K562 (cell line): ENCODE results near the gene SDR39U1. TPM values are rescaled to one million over a fixed set of nuclear protein-coding genes. Genes with fewer than 3 reads are reported as not detected.
"Not testable (repeated sequence)": the region's sequence is repeated elsewhere in the genome, so short reads cannot be mapped to it uniquely, and the experiment has no call there.

Source experiments
- ATAC-seq: fragments of 200-7000 bp; cut with Tn5 transposase; 3 replicates; pipeline ENCODE4 v1.9.1; 2020; ENCODE audit warnings: moderate library complexity
- BruUV-seq: library from RNA; stranded (reverse); fragments of 400-500 nt; replicated peaks from 2 replicates; lab custom pipeline; 2021; lab: Mats Ljungman, UMichigan
- CTCF ChIA-PET: fragments of 300-600 bp; formaldehyde crosslinking; extraction: SDS; loops from one replicate; lab custom pipeline; 2021; ENCODE audit warnings: low intra/inter-chr PET ratio; lab: Yijun Ruan, JAX
- POLR2A ChIA-PET: fragments of 300-600, 350-650 bp; sonication (Branson Sonifier 250); formaldehyde crosslinking; extraction: SDS; loops from one replicate; lab custom pipeline; 2021; ENCODE audit warnings: antibody characterized with exemption, inconsistent platforms; lab: Yijun Ruan, JAX
- DNase-seq, 4 experiments: peaks; one replicate each; pipeline versions ENCODE4 v3.0.0 to v3.0.0-alpha.2; 2011 to 2018; ENCODE audit warnings: low spot score in 3 of 4, mixed read lengths in 3 of 4; ENCODE audit errors: extremely low read depth in 1 of 4
- FAIRE-seq: peaks from 2 replicates; lab custom pipeline; 2011; peaks lifted over from hg19 to GRCh38; lab: Jason Lieb, UNC
- H2AFZ ChIP-seq: 2 replicates; pipeline ENCODE4 v1.6.0; 2011; ENCODE audit warnings: low read depth, low read length, control low read depth, inconsistent platforms
- H3K27ac ChIP-seq: fragments of 200-600 bp; 3 replicates; pipeline ENCODE4 v1.8.0; 2011; ENCODE audit warnings: low read depth, mild to moderate bottlenecking, control low read depth, inconsistent platforms, low read length, moderate library complexity, mixed read lengths; ENCODE audit errors: extremely low read depth
- H3K27me3 ChIP-seq, 2 experiments: fragments of 300-600 bp in 1 of 2; 2 replicates in 1 of 2; 3 replicates in 1 of 2; pipeline versions ENCODE4 v1.6.0 to v1.8.0; 2011; ENCODE audit warnings: inconsistent platforms in 2 of 2, low read length in 2 of 2, mild to moderate bottlenecking in 1 of 2, mixed read lengths in 1 of 2, moderate library complexity in 1 of 2; ENCODE audit not compliant: control insufficient read depth in 2 of 2, insufficient read depth in 2 of 2
- H3K36me3 ChIP-seq: fragments of 300-600 bp; 3 replicates; pipeline ENCODE4 v1.8.0; 2011; ENCODE audit warnings: mild to moderate bottlenecking, low read length, inconsistent platforms; ENCODE audit not compliant: control insufficient read depth, insufficient read depth
- H3K4me1 ChIP-seq, 2 experiments: fragments of 200-600 bp in 1 of 2; replicated peaks in 1 of 2; 2 replicates in 1 of 2; 3 replicates in 1 of 2; pipeline versions ENCODE4 v1.5.1 to v1.8.0; 2011; ENCODE audit warnings: inconsistent platforms in 2 of 2, low read length in 2 of 2, mild to moderate bottlenecking in 1 of 2, mixed read lengths in 1 of 2, moderate library complexity in 1 of 2; ENCODE audit not compliant: control insufficient read depth in 2 of 2, insufficient read depth in 2 of 2
- H3K4me2 ChIP-seq: 2 replicates; pipeline ENCODE4 v1.6.1; 2011; ENCODE audit warnings: low read length, control low read depth, inconsistent platforms, mixed read lengths; ENCODE audit not compliant: insufficient read depth
- H3K4me3 ChIP-seq: fragments of 200-600 bp; sonication (generic), shearing (Covaris generic); 2 replicates; pipeline ENCODE4 v1.5.1; 2016; ENCODE audit warnings: control low read depth, inconsistent platforms
- H3K79me2 ChIP-seq: fragments of 200-600 bp; 3 replicates; pipeline ENCODE4 v1.8.0; 2011; ENCODE audit warnings: low read length, inconsistent platforms; ENCODE audit not compliant: control insufficient read depth, insufficient read depth
- H3K9ac ChIP-seq, 2 experiments: 2 replicates each; pipeline versions ENCODE4 v1.6.0 to v1.6.1; 2011; ENCODE audit warnings: low read depth in 2 of 2, low read length in 2 of 2, control low read depth in 1 of 2, inconsistent platforms in 1 of 2, mild to moderate bottlenecking in 1 of 2, mixed read lengths in 1 of 2; ENCODE audit not compliant: insufficient read depth in 1 of 2
- H3K9me1 ChIP-seq: one replicate; pipeline ENCODE4 v1.6.0; 2011; ENCODE audit warnings: inconsistent platforms, mild to moderate bottlenecking, low read length, moderate library complexity; ENCODE audit not compliant: control insufficient read depth, insufficient read depth
- H3K9me3 ChIP-seq: replicated peaks from 2 replicates; pipeline ENCODE4 v1.5.1; 2011; ENCODE audit warnings: low read depth, low read length, inconsistent platforms; ENCODE audit not compliant: control insufficient read depth, insufficient read depth
- H4K20me1 ChIP-seq: replicated peaks from 2 replicates; pipeline ENCODE4 v1.6.1; 2011; ENCODE audit warnings: low read length, inconsistent platforms, mixed read lengths; ENCODE audit not compliant: control insufficient read depth, insufficient read depth
- NFE2 ChIP-seq: IDR thresholded peaks from 2 replicates; pipeline ENCODE4 v1.6.1; 2014; ENCODE audit warnings: antibody characterized with exemption, low read depth
- NR4A1 ChIP-seq, 2 experiments: fragments of 250-450 bp in 1 of 2; fragments of 450-650 bp in 1 of 2; sonication (Bioruptor Pico) in 1 of 2; IDR thresholded peaks; 2 replicates each; pipeline versions ENCODE4 v1.4.0 to v1.6.1; 2016 to 2020; ENCODE audit warnings: mild to moderate bottlenecking in 2 of 2, missing compliant biosample characterization in 1 of 2, missing genetic modification characterization in 1 of 2, moderate library complexity in 1 of 2
- RBM39 ChIP-seq: fragments of 200-400 bp; formaldehyde crosslinking; optimal IDR thresholded peaks from 2 replicates; pipeline ENCODE3; 2018; ENCODE audit warnings: low read depth, low read length
- RCOR1 ChIP-seq, 2 experiments: IDR thresholded peaks; 2 replicates each; pipeline ENCODE4 v1.6.1; 2012; ENCODE audit warnings: low read depth in 2 of 2, low read length in 2 of 2, borderline replicate concordance in 1 of 2, improper control_type of control experiment in 1 of 2
- SRF ChIP-seq, 2 experiments: fragments of 250-450, 450-650 bp in 1 of 2; sonication (Bioruptor Pico) in 1 of 2; sonication (generic) in 1 of 2; formaldehyde crosslinking; IDR thresholded peaks; 2 replicates each; pipeline versions ENCODE4 v1.5.0 to v1.5.1; 2020 to 2022; ENCODE audit warnings: mild to moderate bottlenecking in 1 of 2, missing genetic modification reagents in 1 of 2
- ZFPM2 ChIP-seq: fragments of 250-450 bp; sonication (Bioruptor Pico); IDR thresholded peaks from 2 replicates; pipeline ENCODE4 v1.5.1; 2022; ENCODE audit warnings: mild to moderate bottlenecking
- ZNF124 ChIP-seq: sonication (generic); formaldehyde crosslinking; IDR thresholded peaks from 2 replicates; pipeline ENCODE4 v1.8.1; 2022; ENCODE audit warnings: missing genetic modification reagents
- ZNF274 ChIP-seq: IDR thresholded peaks from 2 replicates; pipeline ENCODE4 v1.6.1; 2011; ENCODE audit warnings: low read depth, mild to moderate bottlenecking, low read length, moderate library complexity, borderline replicate concordance
- ZNF696 ChIP-seq: fragments of 250-450 bp; sonication (Bioruptor Pico); conservative IDR thresholded peaks from 2 replicates; pipeline ENCODE4 v1.4.0; 2020; ENCODE audit warnings: mild to moderate bottlenecking, moderate library complexity
- WGBS: fragments of 100-300 bp; shearing (Covaris generic); methylation state at CpG from one replicate; pipeline ENCODE4 v1.1.6; 2016; ENCODE audit warnings: low coverage, mixed read lengths; ENCODE audit not compliant: insufficient coverage; ENCODE audit errors: missing lambda C conversion rate; 5-methylcytosine and 5-hydroxymethylcytosine counted together
- in situ Hi-C: fragments of 300-500 bp; cut with MboI; formaldehyde crosslinking; loops from 4 replicates; pipeline ENCODE4 v1.15.0; 2018; ENCODE audit warnings: inconsistent platforms, mixed read lengths
- intact Hi-C: fragments of 100-400 bp; cut with micrococcal nuclease; formaldehyde crosslinking; loops from 2 replicates; pipeline ENCODE4 v1.14.2; 2022
- polyA plus RNA-seq, 8 experiments: library from polyadenylated mRNA; depleted of rRNA in 4 of 8; stranded (reverse) in 5 of 8; unstranded in 3 of 8; fragments of >200 nt; fragmentation: Nextera tagmentation in 2 of 8; fragmentation: Illumina TruSeq in 1 of 8; extraction: Ambion mirVana in 2 of 8; extraction: Trizol in 1 of 8; gene quantifications; 2 replicates each; pipeline versions ENCODE4 v1.2.1 to v1.2.3, GENCODE V29; 2011 to 2014; ENCODE audit warnings: inconsistent platforms in 1 of 8, missing spikeins in 1 of 8
- total RNA-seq, 7 experiments: library from RNA; depleted of rRNA in 6 of 7; stranded (reverse); fragments of >200 nt in 6 of 7; fragmentation: Illumina TruSeq in 2 of 7; extraction: Trizol in 2 of 7; gene quantifications; 2 replicates each; pipeline versions ENCODE4 v1.2.1 to v1.2.3, GENCODE V29; 2011 to 2021; ENCODE audit warnings: low replicate concordance in 1 of 7

SDR39U1 gene
- total and polyA plus RNA-seq, 9 of the 15 experiments (the other 6 are each of a cell fraction or from before 2014, with no cell fraction given), result 10.4 to 56.1 (median 19.8) TPM

- ATAC-seq, CTCF ChIA-PET, FAIRE-seq, BruUV-seq, H3K27me3 ChIP-seq, H3K27ac ChIP-seq, POLR2A ChIA-PET, H4K20me1 ChIP-seq, in situ Hi-C loops, H3K9me1 ChIP-seq, H3K36me3 ChIP-seq, DNase-seq, H3K4me1 ChIP-seq, H3K79me2 ChIP-seq, H2AFZ ChIP-seq, H3K9me3 ChIP-seq, H3K4me2 ChIP-seq, H3K9ac ChIP-seq, intact Hi-C loops, H3K4me3 ChIP-seq: not testable (repeated sequence)
- WGBS, result 0% methylated on average over 1 of the region's 1 CpG
Measured at GRCh38 chr14:24479999-24480398, 37.4 kb upstream of the SDR39U1 start.

GRCh38 chr14:24475261-24475660 is 32.7 kb upstream of the SDR39U1 start:
- H3K36me3 ChIP-seq, result no peaks in the 10 kb centered on the region
- intact Hi-C loops (no loop called here), in situ Hi-C loops (no loop called here)
- no peak overlapping the region for H2AFZ ChIP-seq
- no peaks in the 10 kb centered on the region for H3K4me1 ChIP-seq
- no TSS peak for BruUV-seq
- ChIA-PET CTCF (no interaction called here), POLR2A (no interaction called here)
- H3K9me1 ChIP-seq, result no peaks in the 10 kb centered on the region
- H3K9ac ChIP-seq, result no peak overlapping the region
- H3K27me3 ChIP-seq, result no peaks in the 10 kb centered on the region
- H3K4me2 ChIP-seq, result no peak overlapping the region
- ATAC-seq, result no peak
- no peak for DNase-seq
- H4K20me1 ChIP-seq, result no peaks in the 10 kb centered on the region
- no peak overlapping the region for H3K4me3 ChIP-seq
- H3K79me2 ChIP-seq, result no peaks in the 10 kb centered on the region
- no peak overlapping the region for H3K27ac ChIP-seq
- no peaks in the 10 kb centered on the region for H3K9me3 ChIP-seq
- WGBS, result 0% methylated on average over 3 of the region's 4 CpGs
- TF ChIP-seq ZFPM2 (CRISPR knock-in tag), result no peak
- TF ChIP-seq ZNF274, result no peak
- no peak for TF ChIP-seq RCOR1 (IDR thresholded peaks at IDR 0.05; ENCODE audit: borderline replicate concordance in 1 of 2, low read depth in 2 of 2, low read length in 2 of 2)
- TF ChIP-seq ZNF124 (CRISPR knock-in tag), result no peak
- no peak for TF ChIP-seq RBM39
- TF ChIP-seq SRF (CRISPR knock-in tag; IDR thresholded peaks at IDR 0.05), result no peak
- TF ChIP-seq NFE2, result no peak
- TF ChIP-seq ZNF696 (CRISPR knock-in tag), result no peak
- TF ChIP-seq NR4A1 (CRISPR knock-in tag; IDR thresholded peaks at IDR 0.05), result no peak
- TF ChIP-seq NR4A1 (tag; IDR thresholded peaks at IDR 0.05), result no peak
- FAIRE-seq, result no peak
